ENCODE results near the gene CST1.

DNA sequence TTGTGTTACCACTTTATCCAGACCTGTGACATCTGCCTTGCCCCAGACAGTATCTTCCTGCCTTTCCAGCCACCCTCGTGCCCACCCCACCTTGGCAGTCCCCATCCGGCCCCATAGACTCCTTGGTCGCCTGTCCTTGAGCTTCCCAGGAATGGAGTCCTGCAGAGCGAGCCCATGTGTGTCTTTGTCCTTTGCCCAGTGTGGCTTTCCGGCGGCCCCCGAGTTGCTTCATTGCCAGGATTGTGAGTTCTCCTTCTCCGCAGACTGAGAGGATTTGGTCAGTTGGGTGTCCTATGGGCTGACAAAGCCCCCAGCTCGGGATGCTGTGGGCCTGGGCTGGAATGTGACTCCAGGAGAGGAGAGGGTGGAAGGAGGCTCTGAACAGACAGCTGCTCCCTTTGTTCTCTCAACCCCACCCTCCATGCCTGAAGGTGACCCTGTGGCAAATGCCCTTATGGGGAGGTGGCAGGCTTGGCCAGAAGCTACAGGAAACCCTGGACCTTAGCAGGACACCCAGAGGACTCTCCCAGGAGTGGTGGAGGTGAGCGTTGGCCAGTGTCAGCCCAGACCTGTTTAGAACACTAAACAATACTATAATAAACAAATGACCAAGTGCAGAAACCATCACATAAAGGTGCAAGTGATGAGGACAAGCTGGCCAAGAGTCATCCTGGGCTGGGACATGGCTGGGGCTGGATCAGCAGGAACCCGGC lies 1.9 kb upstream of the CST1 start:
- TF ChIP-seq, protein P1, sequence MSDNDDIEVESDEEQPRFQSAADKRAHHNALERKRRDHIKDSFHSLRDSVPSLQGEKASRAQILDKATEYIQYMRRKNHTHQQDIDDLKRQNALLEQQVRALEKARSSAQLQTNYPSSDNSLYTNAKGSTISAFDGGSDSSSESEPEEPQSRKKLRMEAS (IDR thresholded peaks at IDR 0.05), result no peak
- TF ChIP-seq TAF1 (conservative IDR thresholded peaks at IDR 0.05) (no peak), SP1 (IDR thresholded peaks at IDR 0.05) (no peak), RXRA (IDR thresholded peaks at IDR 0.05) (no peak), RAD21 (IDR thresholded peaks at IDR 0.05) (no peak), FOXA2 (IDR thresholded peaks at IDR 0.05) (no peak)
- TF ChIP-seq, protein P2, sequence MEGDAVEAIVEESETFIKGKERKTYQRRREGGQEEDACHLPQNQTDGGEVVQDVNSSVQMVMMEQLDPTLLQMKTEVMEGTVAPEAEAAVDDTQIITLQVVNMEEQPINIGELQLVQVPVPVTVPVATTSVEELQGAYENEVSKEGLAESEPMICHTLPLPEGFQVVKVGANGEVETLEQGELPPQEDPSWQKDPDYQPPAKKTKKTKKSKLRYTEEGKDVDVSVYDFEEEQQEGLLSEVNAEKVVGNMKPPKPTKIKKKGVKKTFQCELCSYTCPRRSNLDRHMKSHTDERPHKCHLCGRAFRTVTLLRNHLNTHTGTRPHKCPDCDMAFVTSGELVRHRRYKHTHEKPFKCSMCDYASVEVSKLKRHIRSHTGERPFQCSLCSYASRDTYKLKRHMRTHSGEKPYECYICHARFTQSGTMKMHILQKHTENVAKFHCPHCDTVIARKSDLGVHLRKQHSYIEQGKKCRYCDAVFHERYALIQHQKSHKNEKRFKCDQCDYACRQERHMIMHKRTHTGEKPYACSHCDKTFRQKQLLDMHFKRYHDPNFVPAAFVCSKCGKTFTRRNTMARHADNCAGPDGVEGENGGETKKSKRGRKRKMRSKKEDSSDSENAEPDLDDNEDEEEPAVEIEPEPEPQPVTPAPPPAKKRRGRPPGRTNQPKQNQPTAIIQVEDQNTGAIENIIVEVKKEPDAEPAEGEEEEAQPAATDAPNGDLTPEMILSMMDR (IDR thresholded peaks at IDR 0.05; ENCODE audit: low read depth, low read length, missing input control), result no peak
- TF ChIP-seq, protein P3, sequence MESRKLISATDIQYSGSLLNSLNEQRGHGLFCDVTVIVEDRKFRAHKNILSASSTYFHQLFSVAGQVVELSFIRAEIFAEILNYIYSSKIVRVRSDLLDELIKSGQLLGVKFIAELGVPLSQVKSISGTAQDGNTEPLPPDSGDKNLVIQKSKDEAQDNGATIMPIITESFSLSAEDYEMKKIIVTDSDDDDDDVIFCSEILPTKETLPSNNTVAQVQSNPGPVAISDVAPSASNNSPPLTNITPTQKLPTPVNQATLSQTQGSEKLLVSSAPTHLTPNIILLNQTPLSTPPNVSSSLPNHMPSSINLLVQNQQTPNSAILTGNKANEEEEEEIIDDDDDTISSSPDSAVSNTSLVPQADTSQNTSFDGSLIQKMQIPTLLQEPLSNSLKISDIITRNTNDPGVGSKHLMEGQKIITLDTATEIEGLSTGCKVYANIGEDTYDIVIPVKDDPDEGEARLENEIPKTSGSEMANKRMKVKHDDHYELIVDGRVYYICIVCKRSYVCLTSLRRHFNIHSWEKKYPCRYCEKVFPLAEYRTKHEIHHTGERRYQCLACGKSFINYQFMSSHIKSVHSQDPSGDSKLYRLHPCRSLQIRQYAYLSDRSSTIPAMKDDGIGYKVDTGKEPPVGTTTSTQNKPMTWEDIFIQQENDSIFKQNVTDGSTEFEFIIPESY (IDR thresholded peaks at IDR 0.05), result no peak
- TF ChIP-seq, protein P4, sequence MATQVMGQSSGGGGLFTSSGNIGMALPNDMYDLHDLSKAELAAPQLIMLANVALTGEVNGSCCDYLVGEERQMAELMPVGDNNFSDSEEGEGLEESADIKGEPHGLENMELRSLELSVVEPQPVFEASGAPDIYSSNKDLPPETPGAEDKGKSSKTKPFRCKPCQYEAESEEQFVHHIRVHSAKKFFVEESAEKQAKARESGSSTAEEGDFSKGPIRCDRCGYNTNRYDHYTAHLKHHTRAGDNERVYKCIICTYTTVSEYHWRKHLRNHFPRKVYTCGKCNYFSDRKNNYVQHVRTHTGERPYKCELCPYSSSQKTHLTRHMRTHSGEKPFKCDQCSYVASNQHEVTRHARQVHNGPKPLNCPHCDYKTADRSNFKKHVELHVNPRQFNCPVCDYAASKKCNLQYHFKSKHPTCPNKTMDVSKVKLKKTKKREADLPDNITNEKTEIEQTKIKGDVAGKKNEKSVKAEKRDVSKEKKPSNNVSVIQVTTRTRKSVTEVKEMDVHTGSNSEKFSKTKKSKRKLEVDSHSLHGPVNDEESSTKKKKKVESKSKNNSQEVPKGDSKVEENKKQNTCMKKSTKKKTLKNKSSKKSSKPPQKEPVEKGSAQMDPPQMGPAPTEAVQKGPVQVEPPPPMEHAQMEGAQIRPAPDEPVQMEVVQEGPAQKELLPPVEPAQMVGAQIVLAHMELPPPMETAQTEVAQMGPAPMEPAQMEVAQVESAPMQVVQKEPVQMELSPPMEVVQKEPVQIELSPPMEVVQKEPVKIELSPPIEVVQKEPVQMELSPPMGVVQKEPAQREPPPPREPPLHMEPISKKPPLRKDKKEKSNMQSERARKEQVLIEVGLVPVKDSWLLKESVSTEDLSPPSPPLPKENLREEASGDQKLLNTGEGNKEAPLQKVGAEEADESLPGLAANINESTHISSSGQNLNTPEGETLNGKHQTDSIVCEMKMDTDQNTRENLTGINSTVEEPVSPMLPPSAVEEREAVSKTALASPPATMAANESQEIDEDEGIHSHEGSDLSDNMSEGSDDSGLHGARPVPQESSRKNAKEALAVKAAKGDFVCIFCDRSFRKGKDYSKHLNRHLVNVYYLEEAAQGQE (IDR thresholded peaks at IDR 0.05), result no peak

Data from liver (tissue), 3 donors.